ENCODE results near the gene KRIT1. TPM values are rescaled to one million over a fixed set of nuclear protein-coding genes. Genes with fewer than 3 reads are reported as not detected.

Gene KRIT1
- total RNA-seq, 2 donors from 2014 or later = 33.9 to 36.4 TPM

DNA sequence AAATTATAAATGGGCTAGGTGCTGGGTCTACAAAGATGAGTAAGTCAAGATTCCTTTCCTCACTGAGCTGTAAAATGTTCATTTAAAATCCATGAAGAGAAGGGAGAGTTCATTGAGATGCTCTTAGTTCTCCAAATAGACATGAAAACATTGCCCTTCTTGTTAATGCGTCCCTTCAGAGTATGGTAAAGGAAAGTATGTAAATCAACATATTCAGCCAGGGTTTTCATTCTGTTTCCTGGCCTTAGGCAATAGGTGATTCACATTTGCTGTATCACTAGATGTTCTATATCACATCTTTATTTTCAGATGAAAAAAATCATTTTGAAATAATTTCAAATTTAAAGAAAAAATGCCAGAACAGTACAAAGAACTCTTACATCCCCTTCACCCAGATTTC lies 5.5 kb upstream of the KRIT1 start:
- WGBS, 2 experiments (ENCODE audit: insufficient coverage in 1 of 2, insufficient read length in 1 of 2) = 100% methylated on average over 1 of the region's 1 CpG; no CpG with 5 or more reads in 1 of the 2 experiments
- no peaks in the 10 kb centered on the region for H3K27me3 Mint-ChIP-seq (ENCODE audit: insufficient read depth)
- H3K4me1 Mint-ChIP-seq = peaks cover 16% of the 10 kb centered on the region
- Histone ChIP-seq H3K9ac (ENCODE audit: extremely low read depth, low read length, poor library complexity, severe bottlenecking) (no peak overlapping the region), H3K27me3 (ENCODE audit: control insufficient read depth, insufficient read depth, low read length, poor library complexity, severe bottlenecking) (no peaks in the 10 kb centered on the region), H3K9me3 (ENCODE audit: control insufficient read depth, low read length) (peaks cover 5% of the 10 kb centered on the region), H3K36me3 (ENCODE audit: control insufficient read depth, insufficient read depth, low read length) (peaks cover 4% of the 10 kb centered on the region), H3K27ac (ENCODE audit: low read depth, low read length) (no peak overlapping the region), H3K4me3 (ENCODE audit: low read length) (no peak overlapping the region), H3K4me1 (ENCODE audit: control insufficient read depth, insufficient read depth, low read length) (peaks cover 2% of the 10 kb centered on the region)
- DNase-seq = no peak
- TF ChIP-seq, protein P1, sequence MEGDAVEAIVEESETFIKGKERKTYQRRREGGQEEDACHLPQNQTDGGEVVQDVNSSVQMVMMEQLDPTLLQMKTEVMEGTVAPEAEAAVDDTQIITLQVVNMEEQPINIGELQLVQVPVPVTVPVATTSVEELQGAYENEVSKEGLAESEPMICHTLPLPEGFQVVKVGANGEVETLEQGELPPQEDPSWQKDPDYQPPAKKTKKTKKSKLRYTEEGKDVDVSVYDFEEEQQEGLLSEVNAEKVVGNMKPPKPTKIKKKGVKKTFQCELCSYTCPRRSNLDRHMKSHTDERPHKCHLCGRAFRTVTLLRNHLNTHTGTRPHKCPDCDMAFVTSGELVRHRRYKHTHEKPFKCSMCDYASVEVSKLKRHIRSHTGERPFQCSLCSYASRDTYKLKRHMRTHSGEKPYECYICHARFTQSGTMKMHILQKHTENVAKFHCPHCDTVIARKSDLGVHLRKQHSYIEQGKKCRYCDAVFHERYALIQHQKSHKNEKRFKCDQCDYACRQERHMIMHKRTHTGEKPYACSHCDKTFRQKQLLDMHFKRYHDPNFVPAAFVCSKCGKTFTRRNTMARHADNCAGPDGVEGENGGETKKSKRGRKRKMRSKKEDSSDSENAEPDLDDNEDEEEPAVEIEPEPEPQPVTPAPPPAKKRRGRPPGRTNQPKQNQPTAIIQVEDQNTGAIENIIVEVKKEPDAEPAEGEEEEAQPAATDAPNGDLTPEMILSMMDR (conservative IDR thresholded peaks at IDR 0.05) = no peak
- no peak overlapping the region for H3K27ac Mint-ChIP-seq
- H3K4me3 Mint-ChIP-seq = no peak overlapping the region
- H3K36me3 Mint-ChIP-seq (ENCODE audit: low read depth) = peaks cover 17% of the 10 kb centered on the region
- H3K9me3 Mint-ChIP-seq = peaks cover 9% of the 10 kb centered on the region

DNA sequence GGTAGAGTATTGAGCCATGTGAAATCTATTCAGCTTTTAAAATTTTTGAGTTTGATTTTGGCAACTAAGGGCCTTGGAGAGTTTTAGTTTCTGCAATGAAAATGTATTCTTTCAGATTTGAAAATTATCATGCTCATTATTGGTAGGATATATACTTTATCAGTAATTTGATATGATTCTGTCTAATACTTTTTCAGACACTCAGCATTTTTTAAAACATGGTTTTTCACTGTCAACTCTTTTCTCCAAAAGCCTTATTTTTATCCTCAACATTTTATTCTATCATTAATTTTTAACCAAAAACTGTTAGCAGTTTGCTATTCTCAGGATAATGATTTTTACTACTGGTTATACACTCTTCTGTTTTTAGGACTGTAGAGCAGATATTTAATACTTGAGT lies 4.9 kb upstream of the KRIT1 start:
- DNase-seq = no peak
- peaks cover 16% of the 10 kb centered on the region for H3K4me1 Mint-ChIP-seq
- Histone ChIP-seq H3K4me1 (ENCODE audit: control insufficient read depth, insufficient read depth, low read length) (peaks cover 2% of the 10 kb centered on the region), H3K4me3 (ENCODE audit: low read length) (no peak overlapping the region), H3K27me3 (ENCODE audit: control insufficient read depth, insufficient read depth, low read length, poor library complexity, severe bottlenecking) (no peaks in the 10 kb centered on the region), H3K9ac (ENCODE audit: extremely low read depth, low read length, poor library complexity, severe bottlenecking) (no peak overlapping the region), H3K9me3 (ENCODE audit: control insufficient read depth, low read length) (peaks cover 5% of the 10 kb centered on the region), H3K27ac (ENCODE audit: low read depth, low read length) (no peak overlapping the region), H3K36me3 (ENCODE audit: control insufficient read depth, insufficient read depth, low read length) (peaks cover 4% of the 10 kb centered on the region)
- peaks cover 9% of the 10 kb centered on the region for H3K9me3 Mint-ChIP-seq
- TF ChIP-seq, protein P1 (conservative IDR thresholded peaks at IDR 0.05) = no peak
- H3K36me3 Mint-ChIP-seq (ENCODE audit: low read depth) = peaks cover 17% of the 10 kb centered on the region
- H3K27me3 Mint-ChIP-seq (ENCODE audit: insufficient read depth) = no peaks in the 10 kb centered on the region
- H3K4me3 Mint-ChIP-seq = no peak overlapping the region
- no peak overlapping the region for H3K27ac Mint-ChIP-seq

DNA sequence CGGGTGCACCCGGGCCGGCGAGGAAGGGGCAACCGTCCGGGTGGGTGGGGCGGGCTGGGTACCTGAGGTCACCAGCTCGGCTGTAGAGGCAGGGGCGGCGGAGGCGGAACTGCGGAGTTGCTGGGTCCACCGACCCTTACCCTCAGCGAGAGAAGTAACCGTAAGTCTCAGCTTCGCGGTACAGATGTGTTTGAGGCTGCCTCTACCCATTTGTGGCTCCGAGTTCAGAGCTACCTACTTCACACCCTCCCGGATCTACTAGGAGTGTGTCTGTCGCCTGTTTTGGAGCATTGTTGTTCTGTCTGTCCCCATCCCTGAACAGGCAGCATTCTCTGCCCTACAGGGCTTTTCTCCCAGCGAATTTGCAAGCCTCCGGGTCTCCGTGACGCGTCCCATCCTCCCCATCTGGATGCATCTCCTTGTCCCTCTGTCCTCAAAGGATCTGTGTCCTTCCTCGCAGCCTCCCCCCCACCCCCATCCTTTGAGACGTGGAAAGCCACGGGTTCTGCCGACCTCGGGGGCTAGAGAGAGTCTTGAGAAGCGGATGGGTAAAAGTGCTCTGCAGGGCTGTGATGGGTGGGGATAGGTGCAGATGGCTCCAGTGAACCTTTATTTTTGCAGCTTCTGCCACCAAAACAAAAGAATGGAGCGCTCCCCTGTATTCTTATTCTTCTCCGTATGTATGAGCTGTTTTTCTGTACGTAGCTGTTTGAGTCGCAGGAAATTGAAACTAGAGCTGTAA lies 817 bp upstream of the KRIT1 start:
- Mint-ChIP-seq H3K4me1 (peaks cover 28% of the 10 kb centered on the region), H3K27ac (peak overlapping the region; percentile 95), H3K4me3 (peak overlapping the region; percentile 93), H3K36me3 (ENCODE audit: low read depth) (peaks cover 3% of the 10 kb centered on the region), H3K9me3 (no peaks in the 10 kb centered on the region), H3K27me3 (ENCODE audit: insufficient read depth) (no peaks in the 10 kb centered on the region)
- Histone ChIP-seq H3K4me1 (ENCODE audit: control insufficient read depth, insufficient read depth, low read length) (peaks cover 2% of the 10 kb centered on the region), H3K4me3 (ENCODE audit: low read length) (peak overlapping the region; percentile 87), H3K27me3 (ENCODE audit: control insufficient read depth, insufficient read depth, low read length, poor library complexity, severe bottlenecking) (no peaks in the 10 kb centered on the region), H3K36me3 (ENCODE audit: control insufficient read depth, insufficient read depth, low read length) (peaks cover 10% of the 10 kb centered on the region), H3K27ac (ENCODE audit: low read depth, low read length) (peak overlapping the region; percentile 71), H3K9me3 (ENCODE audit: control insufficient read depth, low read length) (no peaks in the 10 kb centered on the region), H3K9ac (ENCODE audit: extremely low read depth, low read length, poor library complexity, severe bottlenecking) (peak overlapping the region; percentile 48)
- TF ChIP-seq, protein P1 (conservative IDR thresholded peaks at IDR 0.05) = no peak
- WGBS, 2 experiments (ENCODE audit: insufficient coverage in 1 of 2, insufficient read length in 1 of 2) = 0 to 1% methylated on average over 17 to 35 of the region's 35 CpGs
- peak; percentile 88 for DNase-seq

Data from endodermal cell (in vitro differentiated cells).